Measurements from ENCODE around the gene PCCA. TPM values are rescaled to one million over a fixed set of nuclear protein-coding genes. Genes with fewer than 3 reads are reported as not detected.

PCCA gene
- total and polyA plus RNA-seq, 2 donors from 2014 or later: 86.2 to 222 TPM

- peak in 1 of 5 donors; percentile 85 for DNase-seq
These were observed 441.8 kb downstream of the PCCA start for GRCh38 chr13:100530671-100531213.

GRCh38 chr13:100532090-100532766 is 443.3 kb downstream of the PCCA start:
- Histone ChIP-seq H3K9ac (ENCODE audit: low read length in 3 of 3) (no peak overlapping the region), H3K9me3 (ENCODE audit: control insufficient read depth in 2 of 3, insufficient read depth in 1 of 3, low read length in 3 of 3) (no peaks in the 10 kb centered on the region), H3K27me3 (ENCODE audit: control insufficient read depth, insufficient read depth, low read length) (no peaks in the 10 kb centered on the region), H3K27ac (ENCODE audit: low read depth in 2 of 2, low read length in 2 of 2) (peak overlapping the region in 1 of 2 donors; percentile 81), H3K4me1 (ENCODE audit: control insufficient read depth in 2 of 3, insufficient read depth in 2 of 3, low read depth in 1 of 3, low read length in 3 of 3) (peaks cover 0 to 13% (median 7%) of the 10 kb centered on the region in 3 donors), H3K36me3 (ENCODE audit: control insufficient read depth in 2 of 3, insufficient read depth in 3 of 3, low read length in 3 of 3) (peaks cover 0 to 26% (median 2%) of the 10 kb centered on the region in 3 donors), H3K4me3 (ENCODE audit: low read length in 3 of 3) (peak overlapping the region in 2 of 3 donors; percentile 50 to 66)
- intact Hi-C loops (cut with DNase I): no loop called here
- no peak for TF ChIP-seq CTCF (IDR thresholded peaks at IDR 0.05; ENCODE audit: borderline replicate concordance, extremely low read depth, insufficient read depth)
- FAIRE-seq: no peak
- no peak for DNase-seq

More at GRCh38 chr13:100530671-100531213, 441.8 kb downstream of the PCCA start:
- H3K27ac ChIP-seq (ENCODE audit: low read depth in 2 of 2, low read length in 2 of 2): peak overlapping the region in 1 of 2 donors; percentile 17
- H3K36me3 ChIP-seq (ENCODE audit: control insufficient read depth in 2 of 3, insufficient read depth in 3 of 3, low read length in 3 of 3): peaks cover 0 to 26% (median 2%) of the 10 kb centered on the region in 3 donors
- intact Hi-C loops (cut with DNase I): no loop called here
- peaks cover 0 to 16% (median 7%) of the 10 kb centered on the region in 3 donors for H3K4me1 ChIP-seq (ENCODE audit: control insufficient read depth in 2 of 3, insufficient read depth in 2 of 3, low read depth in 1 of 3, low read length in 3 of 3)
- peak overlapping the region in 2 of 3 donors; percentile 20 to 57 for H3K4me3 ChIP-seq (ENCODE audit: low read length in 3 of 3)
- no peak overlapping the region for H3K9ac ChIP-seq (ENCODE audit: low read length in 3 of 3)
- no peak for TF ChIP-seq CTCF (IDR thresholded peaks at IDR 0.05; ENCODE audit: borderline replicate concordance, extremely low read depth, insufficient read depth)
- H3K9me3 ChIP-seq (ENCODE audit: control insufficient read depth in 2 of 3, insufficient read depth in 1 of 3, low read length in 3 of 3): no peaks in the 10 kb centered on the region
- no peaks in the 10 kb centered on the region for H3K27me3 ChIP-seq (ENCODE audit: control insufficient read depth, insufficient read depth, low read length)
- no peak for FAIRE-seq

GRCh38 chr13:100532836-100533435 is 444.0 kb downstream of the PCCA start:
- H3K4me1 ChIP-seq (ENCODE audit: control insufficient read depth in 2 of 3, insufficient read depth in 2 of 3, low read depth in 1 of 3, low read length in 3 of 3): peaks cover 0 to 13% (median 7%) of the 10 kb centered on the region in 3 donors
- peak overlapping the region; percentile 25 to 81 for H3K27ac ChIP-seq (ENCODE audit: low read depth in 2 of 2, low read length in 2 of 2)
- H3K9me3 ChIP-seq (ENCODE audit: control insufficient read depth in 2 of 3, insufficient read depth in 1 of 3, low read length in 3 of 3): no peaks in the 10 kb centered on the region
- no peaks in the 10 kb centered on the region for H3K27me3 ChIP-seq (ENCODE audit: control insufficient read depth, insufficient read depth, low read length)
- peak overlapping the region in 1 of 3 donors; percentile 10 for H3K9ac ChIP-seq (ENCODE audit: low read length in 3 of 3)
- TF ChIP-seq CTCF (IDR thresholded peaks at IDR 0.05; ENCODE audit: borderline replicate concordance, extremely low read depth, insufficient read depth): no peak
- DNase-seq: peak in 1 of 5 donors; percentile 33
- intact Hi-C loops (cut with DNase I): no loop called here
- FAIRE-seq: no peak
- H3K36me3 ChIP-seq (ENCODE audit: control insufficient read depth in 2 of 3, insufficient read depth in 3 of 3, low read length in 3 of 3): peaks cover 0 to 26% (median 2%) of the 10 kb centered on the region in 3 donors
- peak overlapping the region in 2 of 3 donors; percentile 50 to 66 for H3K4me3 ChIP-seq (ENCODE audit: low read length in 3 of 3)
